Nephron progenitor cell (in vitro differentiated cells): ENCODE measurements around the gene PRPF19.

Experiments used
- DNase-seq: peaks from one replicate; pipeline ENCODE4 v3.0.0; 2021
- H3K27ac Mint-ChIP-seq: 2 replicates; pipeline ENCODE4 v1.8.0; 2021; ENCODE audit warnings: mild to moderate bottlenecking, moderate library complexity, mixed read lengths
- H3K27me3 Mint-ChIP-seq: 2 replicates; pipeline ENCODE4 v1.8.0; 2021; ENCODE audit warnings: mild to moderate bottlenecking, low read depth, mixed read lengths; ENCODE audit not compliant: poor library complexity
- H3K36me3 Mint-ChIP-seq: 2 replicates; pipeline ENCODE4 v1.8.0; 2021; ENCODE audit warnings: low read depth, mixed read lengths
- H3K4me1 Mint-ChIP-seq: 2 replicates; pipeline ENCODE4 v1.8.0; 2021; ENCODE audit warnings: mixed read lengths
- H3K4me3 Mint-ChIP-seq: 2 replicates; pipeline ENCODE4 v1.8.0; 2021; ENCODE audit warnings: mild to moderate bottlenecking, moderate library complexity, mixed read lengths
- H3K9me3 Mint-ChIP-seq: 2 replicates; pipeline ENCODE4 v1.8.0; 2021; ENCODE audit warnings: mild to moderate bottlenecking, moderate library complexity, mixed read lengths
- CTCF ChIP-seq: fragments of 200-600 bp; sonication (generic); IDR thresholded peaks from 2 replicates; pipeline ENCODE4 v1.5.0; 2021; ENCODE audit warnings: antibody characterized with exemption

The PRPF19 gene

GRCh38 chr11:60852982-60853950 lies 53.1 kb downstream of the PRPF19 start:
- Mint-ChIP-seq H3K4me1 (peaks cover 39% of the 10 kb centered on the region), H3K36me3 (peaks cover 13% of the 10 kb centered on the region), H3K4me3 (no peak overlapping the region), H3K27ac (no peak overlapping the region), H3K9me3 (no peaks in the 10 kb centered on the region), H3K27me3 (peaks cover 3% of the 10 kb centered on the region)
- TF ChIP-seq CTCF = no peak
- no peak for DNase-seq

- Mint-ChIP-seq H3K27me3 (peaks cover 3% of the 10 kb centered on the region), H3K4me3 (no peak overlapping the region), H3K27ac (no peak overlapping the region), H3K4me1 (peaks cover 42% of the 10 kb centered on the region), H3K36me3 (peaks cover 13% of the 10 kb centered on the region), H3K9me3 (no peaks in the 10 kb centered on the region)
- no peak for TF ChIP-seq CTCF
- no peak for DNase-seq
These were observed 54.0 kb downstream of the PRPF19 start for GRCh38 chr11:60852117-60852981.

- TF ChIP-seq CTCF = no peak
- DNase-seq = no peak
- no peak overlapping the region for H3K4me3 Mint-ChIP-seq
- H3K4me1 Mint-ChIP-seq = peaks cover 41% of the 10 kb centered on the region
- H3K9me3 Mint-ChIP-seq = no peaks in the 10 kb centered on the region
- peaks cover 17% of the 10 kb centered on the region for H3K36me3 Mint-ChIP-seq
- H3K27ac Mint-ChIP-seq = no peak overlapping the region
- peaks cover 3% of the 10 kb centered on the region for H3K27me3 Mint-ChIP-seq
These were observed 54.9 kb downstream of the PRPF19 start for GRCh38 chr11:60851327-60852104.

- no peak overlapping the region for H3K4me3 Mint-ChIP-seq
- H3K36me3 Mint-ChIP-seq = peaks cover 17% of the 10 kb centered on the region
- no peak for DNase-seq
- TF ChIP-seq CTCF = no peak
- H3K9me3 Mint-ChIP-seq = no peaks in the 10 kb centered on the region
- peaks cover 32% of the 10 kb centered on the region for H3K4me1 Mint-ChIP-seq
- H3K27ac Mint-ChIP-seq = no peak overlapping the region
- peaks cover 3% of the 10 kb centered on the region for H3K27me3 Mint-ChIP-seq
These were observed 56.5 kb downstream of the PRPF19 start for GRCh38 chr11:60849641-60850520.

- no peak overlapping the region for H3K4me3 Mint-ChIP-seq
- DNase-seq = no peak
- H3K27me3 Mint-ChIP-seq = peaks cover 3% of the 10 kb centered on the region
- peaks cover 33% of the 10 kb centered on the region for H3K4me1 Mint-ChIP-seq
- no peak for TF ChIP-seq CTCF
- peaks cover 17% of the 10 kb centered on the region for H3K36me3 Mint-ChIP-seq
- H3K27ac Mint-ChIP-seq = peak overlapping the region; percentile 66
- no peaks in the 10 kb centered on the region for H3K9me3 Mint-ChIP-seq
These were observed 57.7 kb downstream of the PRPF19 start for GRCh38 chr11:60848714-60849151.
